ENCODE results near the gene MMP17.

The MMP17 gene

DNA sequence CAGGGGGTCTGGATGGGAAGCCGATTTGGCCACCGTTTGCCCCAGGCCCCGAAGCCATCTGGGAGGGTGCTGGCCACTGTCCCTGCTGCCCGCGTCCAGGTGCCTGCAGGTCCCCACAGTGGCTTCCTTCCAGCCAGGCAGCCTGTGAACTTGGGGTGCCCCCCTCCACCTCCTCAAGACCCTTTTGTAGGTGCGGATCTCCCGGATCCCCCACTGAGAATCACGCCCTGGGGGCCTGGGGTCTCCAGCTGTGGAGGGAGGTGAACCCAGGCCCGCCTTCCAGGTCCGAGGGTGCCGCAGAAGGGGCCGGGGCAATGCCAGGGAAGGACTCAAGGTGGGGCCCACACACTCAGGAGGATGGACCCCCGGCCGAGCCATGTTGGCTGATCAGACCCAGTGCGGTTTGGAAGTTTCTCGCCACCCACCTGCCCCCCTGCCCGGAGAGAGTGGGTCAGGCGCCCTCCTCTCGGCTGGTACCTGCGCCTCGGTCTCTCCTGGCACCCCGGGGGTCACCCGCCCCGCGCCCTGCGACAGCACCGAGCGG, 1.7 kb downstream of the MMP17 start:
- TF ChIP-seq, protein P1, sequence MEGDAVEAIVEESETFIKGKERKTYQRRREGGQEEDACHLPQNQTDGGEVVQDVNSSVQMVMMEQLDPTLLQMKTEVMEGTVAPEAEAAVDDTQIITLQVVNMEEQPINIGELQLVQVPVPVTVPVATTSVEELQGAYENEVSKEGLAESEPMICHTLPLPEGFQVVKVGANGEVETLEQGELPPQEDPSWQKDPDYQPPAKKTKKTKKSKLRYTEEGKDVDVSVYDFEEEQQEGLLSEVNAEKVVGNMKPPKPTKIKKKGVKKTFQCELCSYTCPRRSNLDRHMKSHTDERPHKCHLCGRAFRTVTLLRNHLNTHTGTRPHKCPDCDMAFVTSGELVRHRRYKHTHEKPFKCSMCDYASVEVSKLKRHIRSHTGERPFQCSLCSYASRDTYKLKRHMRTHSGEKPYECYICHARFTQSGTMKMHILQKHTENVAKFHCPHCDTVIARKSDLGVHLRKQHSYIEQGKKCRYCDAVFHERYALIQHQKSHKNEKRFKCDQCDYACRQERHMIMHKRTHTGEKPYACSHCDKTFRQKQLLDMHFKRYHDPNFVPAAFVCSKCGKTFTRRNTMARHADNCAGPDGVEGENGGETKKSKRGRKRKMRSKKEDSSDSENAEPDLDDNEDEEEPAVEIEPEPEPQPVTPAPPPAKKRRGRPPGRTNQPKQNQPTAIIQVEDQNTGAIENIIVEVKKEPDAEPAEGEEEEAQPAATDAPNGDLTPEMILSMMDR (IDR thresholded peaks at IDR 0.05; ENCODE audit: low read length, missing control alignments) = no peak
- H3K4me3 ChIP-seq (replicated peaks; ENCODE audit: low read depth, low read length) = peak overlapping the region; percentile 62
- no peak for DNase-seq (ENCODE audit: low read depth)

DNA sequence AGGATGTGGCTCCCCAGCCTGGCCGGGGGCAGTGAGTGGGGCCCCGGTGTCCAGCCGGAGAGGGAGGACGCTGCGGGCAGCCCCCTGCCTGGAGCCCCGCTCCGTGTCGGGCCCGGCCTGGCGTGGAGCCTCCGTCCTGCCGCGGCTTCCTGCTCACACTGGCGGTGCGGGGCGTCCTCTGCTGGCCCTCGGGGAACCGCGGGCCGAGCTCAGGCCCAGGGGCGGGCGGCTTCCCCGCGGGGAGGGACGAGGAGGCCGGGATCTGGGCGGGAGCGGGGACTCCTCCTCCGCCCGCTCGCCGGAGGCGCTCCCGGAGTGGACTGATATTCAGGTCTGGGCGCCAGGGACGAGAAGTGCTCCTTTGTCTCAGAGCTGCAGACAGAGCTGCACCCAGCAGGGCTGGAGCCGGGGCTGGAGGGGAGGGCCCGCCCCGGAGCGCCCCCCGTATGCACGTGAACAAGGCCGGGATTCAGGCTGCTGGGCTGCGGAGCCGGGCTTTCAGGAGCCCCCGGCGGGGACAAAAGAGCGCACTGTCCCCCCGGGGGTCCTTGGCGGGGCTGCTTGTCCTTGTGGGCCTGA, 2.2 kb downstream of the MMP17 start:
- peak overlapping the region; percentile 62 for H3K4me3 ChIP-seq (replicated peaks; ENCODE audit: low read depth, low read length)
- DNase-seq (ENCODE audit: low read depth) = peak; percentile 88
- TF ChIP-seq, protein P1 (IDR thresholded peaks at IDR 0.05; ENCODE audit: low read length, missing control alignments) = peak; percentile 31

DNA sequence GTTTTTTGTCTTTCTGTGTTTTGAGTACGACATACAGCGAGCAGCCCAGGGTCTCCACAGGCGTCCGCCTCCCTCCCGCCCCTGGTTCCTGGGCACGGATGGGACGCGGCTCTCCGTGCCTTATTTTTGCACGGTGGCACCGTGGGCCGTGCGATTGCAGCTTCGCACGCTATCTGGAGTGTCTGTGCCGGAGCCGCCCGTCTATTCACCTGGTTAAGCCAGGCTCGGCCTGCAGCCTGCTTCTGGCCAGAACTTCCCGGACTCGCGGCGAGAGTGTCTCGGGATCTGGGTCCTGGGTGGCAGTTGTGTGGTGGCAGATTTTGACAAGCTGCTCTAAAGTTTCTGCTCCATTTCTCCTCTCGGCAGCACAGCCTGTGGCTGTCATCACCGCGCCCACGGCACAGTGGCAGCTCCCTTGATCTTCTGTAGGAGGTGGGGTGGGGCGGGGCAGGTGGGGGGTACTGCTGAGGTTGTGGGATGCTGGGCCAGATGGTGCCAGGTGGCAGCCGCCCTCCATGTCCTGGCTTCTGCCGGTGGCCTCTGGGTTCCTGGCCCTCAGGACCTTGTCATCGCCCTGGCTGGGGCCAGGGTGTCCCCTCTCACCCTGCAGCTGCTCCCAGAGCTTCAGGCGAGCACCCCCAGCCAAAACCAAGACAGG, 2.9 kb downstream of the MMP17 start:
- TF ChIP-seq, protein P1 (IDR thresholded peaks at IDR 0.05; ENCODE audit: low read length, missing control alignments) = no peak
- H3K4me3 ChIP-seq (replicated peaks; ENCODE audit: low read depth, low read length) = peak overlapping the region; percentile 62
- DNase-seq (ENCODE audit: low read depth) = peak; percentile 22

DNA sequence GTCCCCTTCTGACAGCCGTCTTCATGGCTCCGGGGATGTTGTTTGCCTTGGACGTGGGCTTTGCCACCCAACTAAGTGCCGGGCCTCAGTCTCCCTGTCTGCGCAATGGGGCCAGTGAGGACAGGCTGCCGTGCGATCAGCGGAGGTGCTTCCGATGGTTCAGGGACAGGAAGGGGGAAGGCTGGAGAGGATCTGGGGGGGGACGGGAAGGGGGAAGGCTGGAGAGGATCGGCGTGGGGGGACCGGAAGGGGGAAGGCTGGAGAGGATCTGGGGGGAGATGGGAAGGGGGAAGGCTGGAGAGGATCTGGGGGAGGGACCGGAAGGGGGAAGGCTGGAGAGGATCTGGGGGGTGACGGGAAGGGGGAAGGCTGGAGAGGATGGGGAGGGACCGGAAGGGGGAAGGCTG, 3.4 kb downstream of the MMP17 start:
- peak overlapping the region; percentile 62 for H3K4me3 ChIP-seq (replicated peaks; ENCODE audit: low read depth, low read length)
- peak; percentile 82 for DNase-seq (ENCODE audit: low read depth)
- TF ChIP-seq, protein P1 (IDR thresholded peaks at IDR 0.05; ENCODE audit: low read length, missing control alignments) = no peak

DNA sequence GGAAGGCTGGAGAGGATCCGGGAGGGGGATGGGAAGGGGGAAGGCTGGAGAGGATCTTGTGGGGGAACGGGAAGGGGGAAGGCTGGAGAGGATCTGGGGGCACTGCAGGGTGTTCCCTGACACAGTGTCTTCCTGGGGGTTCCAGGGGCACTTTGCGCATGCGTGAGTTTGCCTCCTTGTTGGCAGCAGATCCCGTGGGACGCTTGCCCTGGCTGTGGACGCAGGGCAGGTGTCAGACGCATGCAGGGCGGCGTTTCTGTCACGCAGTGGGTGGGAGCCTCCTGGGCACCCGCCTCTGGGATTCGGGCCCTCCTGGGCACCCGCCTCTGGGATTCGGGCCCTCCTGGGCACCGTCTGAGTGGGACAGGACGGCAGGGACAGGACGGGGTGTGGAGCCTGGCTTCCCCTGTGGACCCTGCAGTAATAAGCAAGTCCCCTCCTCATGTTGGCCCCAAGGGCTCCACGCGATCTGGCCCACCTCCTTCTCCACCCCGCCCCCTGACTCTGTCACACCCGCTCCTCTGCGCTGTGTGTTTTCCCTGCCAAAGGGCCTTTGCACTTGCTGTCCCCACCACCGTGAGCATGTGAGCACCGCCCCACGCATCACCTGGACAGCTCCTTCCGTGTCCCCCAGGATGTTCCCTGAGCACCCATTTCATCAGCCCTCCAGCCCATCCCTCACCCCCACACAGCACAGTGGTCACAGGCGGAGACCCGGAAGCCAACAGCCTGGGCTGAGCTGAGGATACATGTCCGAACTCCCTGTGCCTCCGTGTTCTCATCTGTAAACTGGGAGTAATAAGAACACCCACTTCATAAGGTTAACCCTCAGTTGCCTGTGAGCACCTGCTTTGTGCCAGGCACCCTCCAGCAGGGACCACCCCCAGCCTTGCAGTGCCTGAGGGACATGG, 4.4 kb downstream of the MMP17 start:
- peak overlapping the region; percentile 62 for H3K4me3 ChIP-seq (replicated peaks; ENCODE audit: low read depth, low read length)
- peak; percentile 66 for DNase-seq (ENCODE audit: low read depth)
- TF ChIP-seq, protein P1 (IDR thresholded peaks at IDR 0.05; ENCODE audit: low read length, missing control alignments) = no peak

DNA sequence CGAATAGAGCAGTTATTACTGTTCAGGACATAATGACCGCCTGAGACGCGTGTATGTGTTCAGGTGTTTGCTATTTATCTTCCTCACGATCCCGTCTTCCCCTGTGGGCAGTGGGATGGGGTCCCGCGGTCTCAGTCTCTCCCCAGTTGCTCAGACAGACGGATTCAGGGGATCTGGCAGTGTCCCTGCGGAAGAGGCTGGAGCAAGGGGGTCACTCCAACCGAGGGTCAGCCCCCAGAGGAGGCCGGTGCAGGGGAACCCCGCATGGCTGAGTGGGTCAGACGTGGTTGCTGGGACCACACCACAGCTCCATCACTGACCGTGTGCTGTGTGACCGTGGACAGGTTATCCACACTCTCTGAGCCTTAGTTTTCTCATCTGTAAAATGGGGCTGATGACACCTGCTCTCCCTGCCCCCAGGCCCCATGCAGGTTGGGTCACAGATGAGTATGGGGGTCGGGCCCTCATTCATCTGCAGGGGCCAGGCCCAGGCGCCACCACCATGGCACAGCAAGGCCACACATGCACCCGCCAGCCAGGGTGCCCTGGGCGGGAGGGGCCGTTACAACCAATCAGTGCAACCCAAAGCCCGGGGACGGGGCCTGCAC, 5.2 kb downstream of the MMP17 start:
- no peak for DNase-seq (ENCODE audit: low read depth)
- no peak overlapping the region for H3K4me3 ChIP-seq (replicated peaks; ENCODE audit: low read depth, low read length)
- TF ChIP-seq, protein P1 (IDR thresholded peaks at IDR 0.05; ENCODE audit: low read length, missing control alignments) = no peak

Measured in fibroblast of pulmonary artery (primary cell).